ENCODE data around the gene CDH4.

- no peak for TF ChIP-seq CTCF (IDR thresholded peaks at IDR 0.05; ENCODE audit: borderline replicate concordance, extremely low read depth, low read length, poor library complexity, severe bottlenecking)
- no peak for TF ChIP-seq EZH2 (IDR thresholded peaks at IDR 0.05; ENCODE audit: borderline replicate concordance, low read depth, low read length, severe bottlenecking)
Observed at GRCh38 chr20:61379898-61380544, 128.0 kb downstream of the CDH4 start.
